ENCODE data around the gene AGBL4.

Gene AGBL4

DNA sequence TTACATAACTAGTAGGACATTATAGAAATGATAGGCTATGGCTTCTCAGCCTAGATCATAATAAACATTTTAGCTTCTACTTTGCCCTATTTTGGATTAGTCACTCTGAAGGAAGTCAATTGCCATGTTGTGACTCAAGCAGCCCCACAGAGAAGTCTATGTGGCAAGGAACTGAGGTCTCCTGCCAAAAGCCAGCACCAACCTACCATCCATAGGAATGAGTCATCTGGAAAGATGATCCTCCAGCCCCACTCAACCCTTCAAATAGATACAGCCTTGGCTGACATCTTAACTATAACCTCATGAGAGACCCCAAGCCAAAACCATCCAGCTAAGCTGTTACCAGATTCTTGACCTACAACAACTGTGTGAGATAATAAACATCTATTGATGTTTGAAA is 1170.7 kb downstream of the AGBL4 start:
- TF ChIP-seq GATA2 (IDR thresholded peaks at IDR 0.05; ENCODE audit: low read depth, low read length) (no peak), GATA3 (IDR thresholded peaks at IDR 0.05; ENCODE audit: low read depth, low read length) (no peak)

- TF ChIP-seq GATA2 (IDR thresholded peaks at IDR 0.05; ENCODE audit: low read depth, low read length) (no peak), GATA3 (IDR thresholded peaks at IDR 0.05; ENCODE audit: low read depth, low read length) (no peak)
These were observed 1172.1 kb downstream of the AGBL4 start for GRCh38 chr1:48851638-48852037.

DNA sequence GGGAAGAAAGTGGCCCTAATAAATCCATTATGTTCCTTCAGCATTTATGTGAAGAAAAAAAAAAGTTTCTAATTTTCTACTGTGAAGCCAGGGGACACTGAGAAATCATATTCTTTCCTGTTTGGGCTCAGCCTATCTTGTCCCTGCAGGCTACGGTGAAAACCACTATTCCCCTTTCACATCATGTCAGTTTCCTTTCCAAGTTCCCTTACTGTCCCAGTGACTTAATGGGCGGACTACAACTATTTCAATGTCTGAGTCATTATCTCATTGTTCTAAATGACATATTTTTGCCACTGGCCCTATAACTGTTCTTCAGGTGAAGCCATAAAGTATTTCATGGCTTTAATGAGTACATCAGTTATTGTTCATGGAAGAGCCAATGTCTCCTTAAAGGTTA is 1175.7 kb downstream of the AGBL4 start:
- TF ChIP-seq GATA3 (IDR thresholded peaks at IDR 0.05; ENCODE audit: low read depth, low read length), result no peak
- TF ChIP-seq GATA2 (IDR thresholded peaks at IDR 0.05; ENCODE audit: low read depth, low read length), result no peak

GRCh38 chr1:48846441-48846840 is 1177.3 kb downstream of the AGBL4 start:
- TF ChIP-seq GATA2 (IDR thresholded peaks at IDR 0.05; ENCODE audit: low read depth, low read length), result no peak
- TF ChIP-seq GATA3 (IDR thresholded peaks at IDR 0.05; ENCODE audit: low read depth, low read length), result no peak

DNA sequence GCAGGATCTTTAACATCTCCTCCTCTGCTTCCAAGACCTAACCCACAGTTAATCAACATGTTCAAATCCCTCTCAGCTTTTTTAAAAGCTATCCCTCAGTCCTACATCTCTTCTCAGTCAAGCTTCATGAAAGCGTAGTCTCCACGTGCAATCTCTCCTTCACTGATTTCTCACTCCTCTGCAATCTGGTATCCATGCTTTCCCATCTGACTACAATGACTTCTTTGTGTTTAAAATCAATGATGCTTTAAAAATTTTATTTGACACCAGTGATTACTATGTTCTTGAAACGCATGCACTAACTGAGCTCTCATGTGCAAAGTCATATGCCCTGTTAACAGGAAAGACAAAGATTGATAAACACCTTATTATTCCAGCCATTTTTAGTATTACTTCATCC is 1179.6 kb downstream of the AGBL4 start:
- TF ChIP-seq GATA3 (IDR thresholded peaks at IDR 0.05; ENCODE audit: low read depth, low read length) (no peak), GATA2 (IDR thresholded peaks at IDR 0.05; ENCODE audit: low read depth, low read length) (no peak)

DNA sequence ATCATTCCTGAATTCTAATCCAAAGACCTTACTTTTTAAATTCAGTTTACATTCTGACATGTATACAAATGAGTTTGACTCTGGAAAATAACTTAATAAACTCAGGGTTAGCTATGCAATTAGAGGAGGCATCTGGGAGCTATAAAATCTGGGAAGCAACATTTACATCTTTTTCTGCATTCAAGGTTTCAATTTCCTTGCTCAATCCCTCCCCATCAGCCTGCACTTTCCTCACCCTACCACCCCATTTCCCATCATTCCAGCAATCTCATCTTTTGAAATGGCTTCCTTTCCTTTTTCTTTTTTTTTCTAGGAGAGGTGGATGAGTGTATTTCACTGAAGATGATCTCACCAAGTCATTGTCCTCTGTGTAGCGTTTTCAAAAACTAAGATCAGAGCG is 1181.8 kb downstream of the AGBL4 start:
- no peak for TF ChIP-seq GATA3 (IDR thresholded peaks at IDR 0.05; ENCODE audit: low read depth, low read length)
- TF ChIP-seq GATA2 (IDR thresholded peaks at IDR 0.05; ENCODE audit: low read depth, low read length), result no peak

DNA sequence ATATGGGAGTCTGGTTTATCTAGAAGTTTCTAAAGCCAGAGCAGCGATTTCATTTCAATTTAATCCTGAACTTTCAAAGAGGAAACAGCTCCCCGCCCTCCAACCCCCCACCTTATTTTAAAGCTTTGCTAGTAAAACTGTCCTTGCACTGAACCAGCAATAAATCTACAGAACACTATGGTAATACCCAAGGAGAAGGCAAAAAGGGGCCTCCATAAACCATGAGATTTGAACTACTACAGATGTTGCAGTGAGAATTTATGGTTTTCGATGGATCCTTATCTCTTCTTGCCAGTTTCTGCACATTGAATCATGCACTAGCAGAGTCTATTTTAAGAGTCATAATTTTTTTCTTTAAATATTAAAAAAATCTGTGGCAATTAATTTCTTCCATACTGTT is 1182.3 kb downstream of the AGBL4 start:
- TF ChIP-seq GATA3 (IDR thresholded peaks at IDR 0.05; ENCODE audit: low read depth, low read length), result no peak
- no peak for TF ChIP-seq GATA2 (IDR thresholded peaks at IDR 0.05; ENCODE audit: low read depth, low read length)

- TF ChIP-seq GATA2 (IDR thresholded peaks at IDR 0.05; ENCODE audit: low read depth, low read length) (no peak), GATA3 (IDR thresholded peaks at IDR 0.05; ENCODE audit: low read depth, low read length) (no peak)
These were observed 1192.4 kb downstream of the AGBL4 start for GRCh38 chr1:48831120-48831978.

DNA sequence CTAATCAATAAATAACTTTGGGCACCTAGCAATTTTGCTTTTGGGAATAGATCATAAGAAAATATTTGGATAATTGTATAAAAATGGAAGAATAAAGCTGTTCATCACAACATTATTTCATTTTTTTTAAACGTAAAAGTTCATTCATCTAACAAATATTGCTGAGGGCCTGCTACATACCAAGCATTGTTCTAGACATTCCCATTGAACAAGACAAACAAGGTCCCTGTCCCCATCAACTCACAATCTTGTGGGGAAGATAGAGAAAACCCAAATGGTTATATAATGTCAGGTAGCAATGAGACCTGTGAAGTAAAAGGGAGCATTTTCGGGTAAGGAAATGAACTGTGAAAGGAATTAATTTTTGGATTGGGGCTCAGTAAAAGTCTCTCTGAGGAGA is 1193.0 kb downstream of the AGBL4 start:
- TF ChIP-seq GATA3 (IDR thresholded peaks at IDR 0.05; ENCODE audit: low read depth, low read length) (no peak), GATA2 (IDR thresholded peaks at IDR 0.05; ENCODE audit: low read depth, low read length) (no peak)

DNA sequence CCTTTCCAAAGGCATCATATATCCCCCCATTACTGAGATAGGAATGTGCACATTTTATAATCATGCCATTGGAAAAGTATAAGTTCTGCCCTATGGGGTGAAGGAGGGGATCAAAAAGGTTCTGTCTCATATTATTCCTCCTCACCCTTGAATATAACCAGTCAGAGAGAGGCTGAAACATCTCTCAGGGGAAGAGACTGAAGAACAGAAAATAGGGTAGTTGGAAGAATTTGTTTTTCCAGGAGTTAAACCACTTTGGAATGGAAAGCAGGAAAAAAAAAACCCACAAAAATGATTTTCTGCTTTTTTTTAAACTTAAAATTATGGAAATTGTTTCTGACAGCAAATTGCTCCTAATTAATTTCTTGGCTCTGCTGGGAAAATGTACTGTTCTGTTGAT is 1194.3 kb downstream of the AGBL4 start:
- no peak for TF ChIP-seq GATA2 (IDR thresholded peaks at IDR 0.05; ENCODE audit: low read depth, low read length)
- no peak for TF ChIP-seq GATA3 (IDR thresholded peaks at IDR 0.05; ENCODE audit: low read depth, low read length)

- no peak for TF ChIP-seq GATA2 (IDR thresholded peaks at IDR 0.05; ENCODE audit: low read depth, low read length)
- TF ChIP-seq GATA3 (IDR thresholded peaks at IDR 0.05; ENCODE audit: low read depth, low read length), result no peak
These were observed 1200.6 kb downstream of the AGBL4 start for GRCh38 chr1:48823168-48823567.

GRCh38 chr1:48820491-48820890 is 1203.3 kb downstream of the AGBL4 start:
- no peak for TF ChIP-seq GATA3 (IDR thresholded peaks at IDR 0.05; ENCODE audit: low read depth, low read length)
- TF ChIP-seq GATA2 (IDR thresholded peaks at IDR 0.05; ENCODE audit: low read depth, low read length), result no peak

DNA sequence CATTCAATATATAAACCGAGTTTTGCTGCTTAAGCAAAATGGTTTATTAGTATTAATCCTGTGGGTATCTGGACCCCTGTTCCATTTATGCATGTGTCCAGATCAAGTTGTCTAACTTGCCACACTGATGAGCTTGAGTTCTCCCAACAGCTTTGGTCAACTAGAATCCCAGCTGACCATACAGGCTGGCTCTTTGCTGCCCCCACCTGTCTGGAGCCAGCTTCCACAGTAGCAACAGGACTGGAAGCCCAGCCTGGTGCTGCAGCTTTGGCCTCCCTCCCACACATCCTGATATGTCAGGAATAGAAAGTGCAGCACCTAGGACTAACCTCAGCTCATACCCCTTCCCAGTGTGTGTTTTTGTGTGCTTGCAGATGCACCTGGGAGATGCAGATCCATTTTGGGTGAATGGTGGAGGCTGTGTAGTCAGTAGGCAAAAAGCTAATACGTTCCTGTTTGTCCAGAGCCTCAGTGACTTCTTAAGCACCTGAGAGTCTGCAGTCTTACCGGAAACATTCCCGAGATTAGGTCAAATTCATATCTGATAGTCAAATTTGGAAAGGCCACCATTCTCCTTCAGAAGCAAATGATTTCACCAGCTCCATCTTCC is 1206.1 kb downstream of the AGBL4 start:
- TF ChIP-seq GATA3 (IDR thresholded peaks at IDR 0.05; ENCODE audit: low read depth, low read length), result no peak
- TF ChIP-seq GATA2 (IDR thresholded peaks at IDR 0.05; ENCODE audit: low read depth, low read length), result no peak

DNA sequence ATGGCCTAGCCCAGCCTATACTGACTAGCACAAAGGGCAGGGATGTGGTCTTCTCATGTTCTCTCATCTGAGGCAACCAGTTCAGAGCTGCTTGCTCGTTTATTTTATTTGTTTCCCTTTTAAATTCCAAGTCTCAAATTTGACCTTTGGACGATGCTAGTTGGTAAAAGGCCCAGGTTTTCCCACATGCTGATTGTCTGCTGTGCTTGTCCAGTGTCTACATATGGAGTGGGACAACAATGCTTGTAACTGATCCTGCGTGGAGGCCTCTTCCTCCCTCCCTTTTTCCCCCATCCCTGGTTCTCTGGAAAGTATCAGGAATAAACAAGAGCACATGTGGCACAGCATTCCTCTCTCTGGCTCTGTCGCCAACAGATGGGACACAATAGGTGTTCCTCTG is 1213.0 kb downstream of the AGBL4 start:
- TF ChIP-seq GATA3 (IDR thresholded peaks at IDR 0.05; ENCODE audit: low read depth, low read length) (no peak), GATA2 (IDR thresholded peaks at IDR 0.05; ENCODE audit: low read depth, low read length) (no peak)

DNA sequence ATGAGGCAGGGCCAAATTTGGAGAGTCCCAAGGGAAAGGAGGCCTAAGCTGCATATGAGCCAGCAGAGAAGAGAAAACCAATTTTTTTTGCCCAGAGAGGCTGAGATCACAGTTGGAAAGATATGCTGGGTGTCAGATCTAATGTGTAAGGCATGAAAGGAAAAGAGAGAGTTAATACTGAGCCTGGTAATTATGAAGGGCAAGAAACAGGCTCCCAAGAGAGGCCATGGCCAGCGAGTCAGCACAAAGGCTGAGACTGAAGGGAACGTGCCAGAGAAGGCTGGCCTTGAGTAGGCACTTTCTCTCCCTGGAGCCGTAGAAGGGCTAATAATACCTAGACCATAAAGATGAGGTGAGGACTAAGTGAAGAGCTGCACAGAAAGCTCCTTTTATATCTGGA is 1215.3 kb downstream of the AGBL4 start:
- TF ChIP-seq GATA2 (IDR thresholded peaks at IDR 0.05; ENCODE audit: low read depth, low read length) (no peak), GATA3 (IDR thresholded peaks at IDR 0.05; ENCODE audit: low read depth, low read length) (no peak)

All from SH-SY5Y (cell line).